ENCODE results near the gene SETD1A.

SETD1A gene

DNA sequence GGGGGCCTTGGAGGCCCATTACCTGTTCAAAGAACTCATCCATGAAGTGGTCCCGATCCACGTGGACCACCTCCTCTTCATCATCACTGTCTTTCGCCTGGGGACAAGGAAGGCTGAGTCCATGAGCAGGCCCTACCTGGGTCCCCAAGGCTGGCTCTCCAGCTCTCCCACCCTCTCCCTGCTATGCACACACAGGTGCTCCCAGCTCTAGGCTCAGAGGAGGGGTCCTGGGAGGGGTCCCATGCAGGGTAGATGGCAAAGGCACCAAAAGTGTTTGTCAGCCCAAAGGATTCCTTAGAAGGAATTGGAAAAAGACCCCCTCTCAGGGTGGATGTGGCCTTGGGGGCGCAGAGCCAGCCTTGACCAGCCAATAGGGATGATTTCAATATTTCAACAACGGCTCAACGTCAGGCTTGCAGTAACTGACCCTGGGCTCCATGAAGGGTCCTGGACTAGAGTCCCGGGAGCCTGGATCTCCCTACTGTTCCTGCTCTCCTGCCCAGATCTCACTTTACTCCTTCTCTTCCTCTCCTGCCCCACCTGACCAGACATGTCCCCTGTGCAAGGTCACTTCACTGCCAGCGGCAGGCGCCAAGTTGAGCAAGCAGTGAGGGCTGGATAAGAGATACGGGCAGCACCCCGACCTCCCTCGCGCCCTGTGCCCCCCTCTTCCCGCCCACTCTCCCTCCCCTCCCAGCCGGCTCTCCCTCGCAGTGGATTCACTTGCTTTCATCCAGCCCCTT lies 44.1 kb downstream of the SETD1A start:
- H3K4me3 ChIP-seq (ENCODE audit: low read depth, low read length): no peak overlapping the region
- TF ChIP-seq, protein P1, sequence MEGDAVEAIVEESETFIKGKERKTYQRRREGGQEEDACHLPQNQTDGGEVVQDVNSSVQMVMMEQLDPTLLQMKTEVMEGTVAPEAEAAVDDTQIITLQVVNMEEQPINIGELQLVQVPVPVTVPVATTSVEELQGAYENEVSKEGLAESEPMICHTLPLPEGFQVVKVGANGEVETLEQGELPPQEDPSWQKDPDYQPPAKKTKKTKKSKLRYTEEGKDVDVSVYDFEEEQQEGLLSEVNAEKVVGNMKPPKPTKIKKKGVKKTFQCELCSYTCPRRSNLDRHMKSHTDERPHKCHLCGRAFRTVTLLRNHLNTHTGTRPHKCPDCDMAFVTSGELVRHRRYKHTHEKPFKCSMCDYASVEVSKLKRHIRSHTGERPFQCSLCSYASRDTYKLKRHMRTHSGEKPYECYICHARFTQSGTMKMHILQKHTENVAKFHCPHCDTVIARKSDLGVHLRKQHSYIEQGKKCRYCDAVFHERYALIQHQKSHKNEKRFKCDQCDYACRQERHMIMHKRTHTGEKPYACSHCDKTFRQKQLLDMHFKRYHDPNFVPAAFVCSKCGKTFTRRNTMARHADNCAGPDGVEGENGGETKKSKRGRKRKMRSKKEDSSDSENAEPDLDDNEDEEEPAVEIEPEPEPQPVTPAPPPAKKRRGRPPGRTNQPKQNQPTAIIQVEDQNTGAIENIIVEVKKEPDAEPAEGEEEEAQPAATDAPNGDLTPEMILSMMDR (IDR thresholded peaks at IDR 0.05; ENCODE audit: low read depth, low read length): no peak

DNA sequence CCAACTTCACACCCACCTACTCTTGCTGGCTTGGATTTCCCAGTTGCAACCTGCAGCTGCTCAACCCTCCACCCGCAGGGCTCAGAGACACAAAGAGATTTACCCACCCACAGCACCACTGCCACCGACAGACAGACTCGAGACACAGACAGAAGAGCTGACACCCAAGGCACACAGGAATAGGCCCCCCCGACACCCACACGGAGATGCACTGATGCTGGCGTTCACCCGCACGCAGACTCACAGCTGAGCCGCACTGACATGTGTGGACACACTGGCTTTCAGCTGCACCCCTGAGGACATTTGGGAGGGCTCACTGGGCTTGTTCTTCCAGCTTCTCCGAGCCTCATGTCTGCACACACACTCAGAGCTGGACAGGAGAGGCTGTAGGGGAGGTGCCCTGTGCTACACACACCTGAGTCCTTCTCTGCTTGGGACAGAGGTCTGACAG lies 44.7 kb downstream of the SETD1A start:
- no peak overlapping the region for H3K4me3 ChIP-seq (ENCODE audit: low read depth, low read length)
- TF ChIP-seq, protein P1 (IDR thresholded peaks at IDR 0.05; ENCODE audit: low read depth, low read length): no peak

DNA sequence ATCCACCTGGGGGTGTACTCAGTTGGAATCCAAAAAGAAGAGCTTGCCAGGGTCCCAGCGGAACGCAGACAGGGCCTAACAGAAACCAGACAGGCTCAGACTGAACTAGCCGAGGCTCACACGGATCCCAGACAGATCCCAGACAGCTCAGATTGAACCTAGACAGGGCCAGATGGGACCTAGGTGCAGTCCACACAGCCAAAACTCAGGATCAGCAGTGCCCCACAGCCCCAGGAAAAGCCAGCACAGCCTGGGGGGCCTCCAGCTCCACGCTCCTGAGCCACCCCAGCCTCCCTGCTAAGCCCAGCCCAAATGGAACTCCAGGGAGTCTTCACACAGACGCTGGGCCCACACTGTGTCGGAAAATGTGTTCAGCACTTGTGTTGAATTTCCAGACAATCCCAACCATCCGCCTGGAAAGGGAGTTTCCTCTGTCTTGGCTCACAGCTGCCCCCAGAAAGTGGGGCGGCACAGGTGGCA lies 45.3 kb downstream of the SETD1A start:
- H3K4me3 ChIP-seq (ENCODE audit: low read depth, low read length): no peak overlapping the region
- TF ChIP-seq, protein P1 (IDR thresholded peaks at IDR 0.05; ENCODE audit: low read depth, low read length): no peak

DNA sequence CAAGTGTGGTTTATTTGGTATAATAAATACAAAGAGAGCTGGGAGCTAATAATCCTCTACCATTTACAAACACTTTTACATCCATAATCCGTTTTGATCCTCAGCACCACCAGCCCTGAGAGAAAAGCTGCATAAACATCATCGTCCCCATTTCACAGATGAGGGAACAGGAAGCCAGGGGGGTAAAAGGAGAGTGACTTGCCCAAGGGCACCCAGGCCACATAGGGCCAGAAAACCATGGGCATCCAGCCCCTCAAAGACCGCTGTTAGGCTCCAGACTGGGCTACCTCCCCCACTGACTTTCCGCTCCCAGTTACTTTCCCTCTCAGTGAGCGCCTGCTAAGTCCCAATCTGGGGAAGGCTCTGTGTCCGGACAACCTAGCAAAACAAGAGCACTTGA lies 46.2 kb downstream of the SETD1A start:
- no peak overlapping the region for H3K4me3 ChIP-seq (ENCODE audit: low read depth, low read length)
- TF ChIP-seq, protein P1 (IDR thresholded peaks at IDR 0.05; ENCODE audit: low read depth, low read length): no peak

DNA sequence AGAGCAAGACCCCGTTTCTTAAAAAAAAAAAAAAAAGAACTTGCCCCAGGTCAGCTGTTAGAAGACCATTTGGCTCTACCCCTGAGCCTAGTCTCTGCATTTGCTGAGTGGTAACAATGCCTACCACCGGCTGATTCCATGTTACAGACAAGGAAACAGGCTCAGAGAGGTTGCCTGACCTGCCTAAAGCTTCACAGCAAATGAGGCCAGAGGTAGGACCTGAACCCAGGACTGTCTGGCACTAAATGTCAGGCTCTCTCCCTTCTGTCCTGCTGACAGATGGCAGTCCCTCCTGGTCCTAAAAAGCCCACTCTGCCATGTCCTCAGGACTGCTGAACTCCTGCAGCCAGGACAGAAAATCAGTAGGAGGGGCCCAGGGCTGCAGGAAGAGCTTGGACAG lies 47.1 kb downstream of the SETD1A start:
- no peak overlapping the region for H3K4me3 ChIP-seq (ENCODE audit: low read depth, low read length)

DNA sequence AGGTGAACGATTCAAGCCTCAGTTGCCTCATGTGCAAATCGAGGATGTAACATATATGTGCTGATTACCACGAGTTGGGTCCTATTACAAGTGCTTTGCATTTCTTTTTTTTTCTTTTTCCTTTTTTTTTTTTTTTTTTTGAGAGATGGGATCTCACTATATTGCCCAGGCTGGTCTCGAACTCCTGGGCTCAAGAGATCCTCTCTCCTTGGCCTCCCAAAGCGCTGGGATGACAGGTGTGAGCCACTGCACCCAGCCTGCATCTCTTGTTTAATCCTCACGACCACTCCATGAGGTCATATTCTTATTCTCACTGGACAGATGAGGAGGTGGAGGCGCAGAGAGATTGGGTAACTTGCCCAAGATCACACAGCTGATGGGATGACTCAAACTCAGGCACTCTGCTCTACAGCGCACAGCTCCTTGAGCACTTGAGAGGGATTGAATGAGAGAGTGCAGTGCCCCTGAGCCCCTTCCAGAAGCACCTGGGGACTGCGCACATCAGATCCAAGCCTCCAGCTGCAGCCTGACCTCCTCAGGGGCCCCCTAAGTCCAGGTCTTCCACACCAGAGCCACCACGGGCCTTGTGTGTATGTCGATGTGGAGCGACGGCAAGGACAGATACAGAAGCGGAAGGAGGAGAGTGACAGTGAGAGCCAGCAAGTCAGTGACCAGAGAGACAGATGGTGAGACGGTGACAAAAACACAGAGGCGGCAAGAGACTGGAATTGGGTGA lies 48.0 kb downstream of the SETD1A start:
- no peak overlapping the region for H3K4me3 ChIP-seq (ENCODE audit: low read depth, low read length)
- TF ChIP-seq, protein P1 (IDR thresholded peaks at IDR 0.05; ENCODE audit: low read depth, low read length): no peak

More for the DNA sequence above, 47.1 kb downstream of the SETD1A start:
- TF ChIP-seq, protein P1 (IDR thresholded peaks at IDR 0.05; ENCODE audit: low read depth, low read length): no peak

DNA sequence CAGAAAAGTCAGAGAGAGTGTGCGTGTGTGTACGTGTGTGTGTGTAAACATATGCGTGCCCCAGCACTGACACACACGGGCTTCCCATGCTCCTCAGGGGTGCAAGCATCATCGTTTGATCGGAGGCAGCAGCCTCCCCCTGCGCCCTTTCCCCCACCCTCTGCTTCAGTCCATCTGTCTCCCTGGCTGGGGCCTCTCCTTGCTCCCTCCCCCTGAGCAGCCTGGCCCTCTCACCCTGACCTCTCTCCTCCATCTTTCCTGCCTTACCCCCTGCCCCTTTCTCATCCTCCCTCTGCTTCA lies 48.5 kb downstream of the SETD1A start:
- no peak overlapping the region for H3K4me3 ChIP-seq (ENCODE audit: low read depth, low read length)
- TF ChIP-seq, protein P1 (IDR thresholded peaks at IDR 0.05; ENCODE audit: low read depth, low read length): no peak

Measured in WI38 (cell line).